Fibroblast of skin of abdomen (primary cell): ENCODE data around the gene ZCCHC17.

Experiments
- DNase-seq: peaks from one replicate; pipeline ENCODE4 v3.0.0-alpha.2; 2013

Gene ZCCHC17

DNA sequence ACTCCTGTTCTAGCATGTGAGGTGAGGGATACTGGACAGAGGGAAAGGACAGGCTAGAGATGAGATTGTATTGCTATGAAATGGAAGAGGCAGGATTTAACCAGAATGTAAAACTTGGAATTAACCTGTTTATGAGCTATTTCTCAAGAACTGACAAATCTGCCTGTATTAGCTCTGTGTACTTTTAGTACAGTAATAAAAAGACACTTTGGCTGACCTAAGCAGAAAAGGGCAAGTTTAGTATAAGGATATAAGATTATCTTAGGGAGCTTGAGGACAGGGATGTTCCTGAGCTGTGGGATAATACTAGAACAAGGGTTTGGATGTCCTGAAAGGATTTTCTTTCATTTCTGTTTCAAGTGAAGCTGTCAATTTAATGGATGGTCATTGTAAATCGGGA, 11.2 kb downstream of the ZCCHC17 start:
- no peak for DNase-seq

DNA sequence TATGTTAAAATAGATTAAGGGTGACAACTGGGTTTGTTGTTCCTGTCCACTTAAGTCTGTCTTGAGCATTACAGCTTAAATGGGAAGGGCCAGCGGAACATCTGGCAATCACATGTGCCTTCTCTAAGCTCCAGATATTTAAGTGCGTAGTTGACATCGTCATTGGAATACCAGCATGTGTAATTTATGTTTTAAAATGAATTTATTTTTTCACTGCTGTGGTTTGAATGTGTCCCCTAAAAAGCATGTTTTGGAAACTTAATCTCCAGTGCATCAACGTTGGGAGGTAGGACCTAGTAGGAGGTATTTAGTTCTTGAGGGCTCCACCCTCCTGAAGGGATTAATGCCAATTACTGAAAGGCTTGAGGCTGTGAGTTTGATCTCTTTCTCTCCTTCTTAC, 13.4 kb downstream of the ZCCHC17 start:
- DNase-seq, result peak; percentile 75

GRCh38 chr1:31315902-31316301, 19.1 kb downstream of the ZCCHC17 start:
- no peak for DNase-seq

GRCh38 chr1:31318146-31318545, 21.3 kb downstream of the ZCCHC17 start:
- no peak for DNase-seq

DNA sequence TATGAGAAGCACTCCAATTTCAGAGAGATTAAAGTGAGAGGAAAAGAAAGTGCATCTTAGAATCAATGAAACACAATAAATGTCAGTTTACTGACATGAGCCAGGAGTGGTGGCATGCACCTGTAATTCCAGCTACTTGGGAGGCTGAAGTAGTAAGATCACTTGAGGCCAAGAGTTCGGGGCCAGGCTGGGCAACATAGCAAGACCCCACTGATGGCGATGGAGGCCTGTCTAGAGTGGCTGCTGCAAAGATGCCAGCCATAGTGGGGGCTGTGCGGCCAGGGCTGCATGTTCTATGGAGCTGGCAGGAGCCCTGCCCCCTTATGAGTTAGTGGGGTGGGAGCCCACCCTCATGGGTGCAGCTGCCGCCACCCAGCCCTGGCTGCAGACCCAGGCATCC, 27.3 kb downstream of the ZCCHC17 start:
- DNase-seq, result no peak

DNA sequence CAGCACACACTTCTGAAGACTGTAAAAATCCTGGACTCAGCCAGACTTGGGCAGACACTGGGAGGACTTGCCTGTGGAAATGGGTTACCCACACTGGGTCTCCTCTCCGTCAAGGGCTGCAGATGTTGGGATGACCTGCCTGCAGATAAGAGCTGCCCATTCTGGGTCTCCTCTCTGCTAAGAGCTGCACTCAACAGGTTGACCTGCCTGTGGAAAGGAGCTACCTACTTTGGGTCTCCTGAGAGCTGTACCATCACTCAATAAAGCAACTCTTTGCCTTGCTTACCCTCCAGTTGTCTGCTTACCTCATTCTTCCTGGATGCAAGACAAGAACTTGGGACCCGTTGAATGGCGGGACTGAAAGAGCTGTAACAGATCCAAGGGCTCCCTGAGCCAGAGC, 28.2 kb downstream of the ZCCHC17 start:
- no peak for DNase-seq

DNA sequence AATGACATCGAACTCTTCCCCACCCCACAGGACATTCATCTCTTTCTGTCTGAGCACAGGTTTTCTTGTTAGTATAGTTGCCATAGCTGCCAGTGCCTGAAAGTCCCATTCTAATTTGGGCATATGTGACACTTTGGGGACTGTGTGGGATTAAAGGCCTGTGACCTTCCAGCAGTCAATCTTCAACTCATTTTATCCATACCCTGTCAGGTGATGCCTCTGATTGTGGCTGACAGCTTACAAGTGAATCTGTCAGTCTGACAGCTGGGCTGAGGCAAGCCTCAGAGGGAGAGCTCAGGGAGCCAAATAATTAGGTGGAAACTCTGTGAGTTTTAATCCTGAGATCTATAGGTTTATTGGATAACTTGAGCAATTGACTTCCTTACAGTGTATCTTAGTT, 29.6 kb downstream of the ZCCHC17 start:
- no peak for DNase-seq

- DNase-seq, result peak; percentile 51
These were observed 30.5 kb downstream of the ZCCHC17 start for GRCh38 chr1:31327381-31327780.

- DNase-seq, result peak; percentile 26
These were observed 38.2 kb downstream of the ZCCHC17 start for GRCh38 chr1:31335007-31335406.

GRCh38 chr1:31336687-31337467, 40.0 kb downstream of the ZCCHC17 start:
- no peak for DNase-seq

DNA sequence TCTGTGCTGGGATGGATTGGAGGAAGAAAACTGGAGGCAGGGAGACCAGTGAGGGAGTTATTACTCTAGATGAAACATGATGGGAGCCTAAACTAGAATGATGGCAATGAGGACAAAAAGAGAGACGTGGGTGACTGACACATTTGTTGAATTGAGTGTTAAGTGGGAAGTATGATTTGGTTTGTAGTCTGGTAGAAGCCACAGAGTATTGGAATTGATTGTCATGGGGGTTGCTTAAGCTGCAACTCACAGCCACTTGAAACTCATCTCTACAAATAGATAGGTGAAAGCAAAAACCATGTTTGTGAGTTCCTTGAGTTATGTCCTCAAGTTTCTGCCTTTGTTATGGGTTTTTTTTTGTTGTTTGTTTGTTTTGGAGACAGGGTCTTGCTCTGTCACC, 47.7 kb downstream of the ZCCHC17 start:
- DNase-seq, result no peak

- no peak for DNase-seq
These were observed 48.8 kb downstream of the ZCCHC17 start for GRCh38 chr1:31345635-31346034.

DNA sequence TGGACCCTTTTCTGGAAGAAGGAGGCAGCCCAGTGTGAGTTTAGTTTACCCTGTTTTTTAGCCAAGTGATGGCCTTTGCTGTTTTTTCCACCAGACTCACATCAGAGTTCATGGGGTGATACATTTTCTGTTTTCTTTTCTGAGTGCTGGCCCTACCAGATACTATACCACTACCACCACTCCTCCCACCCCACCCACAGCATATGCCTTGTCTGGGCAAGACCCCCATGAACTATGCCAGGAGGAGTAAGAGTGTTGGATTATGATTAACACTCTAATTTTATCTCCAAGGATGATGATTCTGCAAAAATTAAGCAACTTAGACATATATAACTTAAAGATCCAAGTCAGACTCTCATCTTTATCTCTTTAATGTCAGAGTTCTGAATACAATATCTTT, 50.0 kb downstream of the ZCCHC17 start:
- no peak for DNase-seq

- no peak for DNase-seq
These were observed 51.6 kb downstream of the ZCCHC17 start for GRCh38 chr1:31348449-31348848.

GRCh38 chr1:31354283-31354682, 57.5 kb downstream of the ZCCHC17 start:
- no peak for DNase-seq

- no peak for DNase-seq
These were observed 59.6 kb downstream of the ZCCHC17 start for GRCh38 chr1:31356427-31356826.

GRCh38 chr1:31361607-31362006, 64.8 kb downstream of the ZCCHC17 start:
- DNase-seq, result no peak

DNA sequence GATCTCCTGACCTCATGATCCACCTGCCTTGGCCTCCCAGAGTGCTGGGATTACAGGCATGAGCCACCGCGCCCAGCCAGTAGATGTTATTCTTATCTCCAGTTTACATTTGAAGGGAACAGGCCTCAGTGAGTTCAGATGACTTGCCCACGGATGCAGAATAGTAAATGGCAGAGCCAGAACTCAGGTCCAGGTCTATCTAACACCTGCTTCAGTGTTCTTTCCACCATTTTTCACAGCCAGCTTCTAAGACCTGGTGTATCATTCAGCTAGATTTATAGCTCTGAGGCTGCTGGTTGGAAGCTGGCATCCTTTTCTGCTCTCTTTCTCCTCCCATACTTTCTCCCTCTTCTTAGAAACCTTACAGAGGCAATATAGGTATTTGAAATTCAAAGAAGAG, 65.2 kb downstream of the ZCCHC17 start:
- no peak for DNase-seq

DNA sequence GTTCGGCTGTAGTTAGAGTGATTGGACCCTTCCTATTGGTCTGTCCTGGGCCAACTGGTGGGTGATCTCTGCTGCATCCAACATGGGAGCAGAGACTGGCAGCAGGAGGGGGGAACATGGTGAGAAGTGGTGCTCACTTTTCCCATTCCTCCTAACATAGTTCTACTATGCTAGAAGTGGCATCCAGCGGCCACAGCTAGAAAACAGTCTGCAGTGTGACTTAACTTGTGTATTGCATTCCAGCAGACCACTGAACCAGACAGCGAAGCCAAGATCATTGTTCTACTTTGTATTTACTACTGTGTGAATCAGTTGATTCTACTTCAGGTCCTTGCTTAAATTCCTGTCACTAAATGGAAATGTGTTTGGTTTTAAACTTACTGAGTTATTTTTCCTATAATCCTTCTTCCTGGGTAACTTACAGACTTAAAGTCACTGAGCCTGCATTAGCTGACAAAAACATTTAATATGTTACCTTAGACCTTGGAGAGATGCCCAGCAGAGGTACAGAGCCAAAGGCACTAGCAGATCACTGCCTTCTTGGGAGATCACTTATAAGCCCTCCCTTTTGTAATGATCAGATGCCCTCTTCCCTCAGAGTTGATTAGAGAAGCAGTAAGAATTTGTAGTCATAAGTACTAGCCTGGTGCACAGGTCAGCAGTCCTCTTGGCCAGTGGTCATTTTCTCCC, 67.9 kb downstream of the ZCCHC17 start:
- DNase-seq, result no peak

DNA sequence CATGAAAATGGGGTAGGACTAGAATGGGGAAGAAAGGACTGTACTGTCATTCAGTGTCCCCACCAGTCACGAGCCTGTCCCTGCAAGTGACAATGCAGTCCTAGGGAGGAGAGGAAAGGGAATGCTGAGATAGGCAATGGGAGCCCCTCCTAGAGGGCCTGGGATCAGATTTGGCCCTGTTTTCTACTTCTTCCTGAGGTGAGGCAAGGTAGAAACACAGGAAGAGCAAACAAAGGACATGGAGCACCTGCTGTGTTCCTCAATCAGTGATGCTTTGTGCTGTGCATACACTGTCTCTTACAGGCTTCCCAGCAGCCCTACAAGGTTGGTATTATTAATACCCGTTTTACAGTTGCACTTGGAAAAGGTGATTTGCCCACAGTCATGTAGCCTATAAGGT, 70.0 kb downstream of the ZCCHC17 start:
- no peak for DNase-seq

GRCh38 chr1:31368611-31369107, 71.8 kb downstream of the ZCCHC17 start:
- no peak for DNase-seq

- DNase-seq, result no peak
These were observed 73.2 kb downstream of the ZCCHC17 start for GRCh38 chr1:31370021-31370420.

GRCh38 chr1:31370565-31370964, 73.7 kb downstream of the ZCCHC17 start:
- no peak for DNase-seq
